Middle frontal gyrus (tissue), 1 donor: ENCODE measurements around the gene B4GALT4.
"Not testable (repeated sequence)": the region's sequence is repeated elsewhere in the genome, so short reads cannot be mapped to it uniquely, and the experiment has no call there.

Experiments
- DNase-seq: peaks from one replicate; pipeline ENCODE4 v3.0.0-alpha.2; 2015; ENCODE audit warnings: low spot score; ENCODE audit errors: extremely low spot score

B4GALT4 gene

DNA sequence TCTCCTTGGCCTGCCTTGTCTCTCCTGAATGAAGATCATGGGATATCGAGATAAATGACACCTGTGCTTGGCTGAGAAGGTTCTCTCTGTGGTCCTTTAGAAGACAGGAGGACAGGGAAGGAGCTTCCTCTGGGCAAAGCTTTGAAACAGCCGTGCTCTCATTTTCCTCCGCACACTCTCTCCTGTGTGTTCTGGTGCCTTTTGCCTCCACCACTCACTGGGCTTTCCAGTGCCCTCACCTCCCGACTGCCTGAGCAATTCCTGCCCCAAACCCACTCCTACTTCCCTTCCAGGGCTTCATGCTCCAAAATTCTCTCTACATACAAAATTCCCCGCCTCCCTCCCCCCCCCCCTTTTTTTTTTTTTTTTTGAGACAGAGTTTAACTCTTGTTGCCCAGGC, 35.0 kb downstream of the B4GALT4 start:
- no peak for DNase-seq

DNA sequence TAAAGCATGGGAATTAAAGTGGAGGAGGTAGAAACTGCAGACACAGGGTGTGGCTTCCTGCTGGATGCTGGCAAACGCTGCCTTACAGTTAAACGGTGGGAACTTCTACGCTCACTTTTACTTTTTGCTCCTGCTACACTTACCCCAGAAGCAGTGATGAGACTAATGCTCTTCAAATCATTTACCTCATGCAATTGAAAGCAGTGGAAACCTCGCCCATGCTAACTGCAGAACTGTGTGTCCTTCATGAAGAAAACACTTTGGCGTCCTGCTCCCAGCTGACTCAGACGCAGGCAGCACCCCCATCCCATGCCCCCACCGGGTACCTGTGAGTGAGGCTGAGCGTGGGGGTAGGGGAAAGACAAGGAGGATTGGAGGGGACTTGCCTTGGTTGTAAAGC, 35.5 kb downstream of the B4GALT4 start:
- no peak for DNase-seq

DNA sequence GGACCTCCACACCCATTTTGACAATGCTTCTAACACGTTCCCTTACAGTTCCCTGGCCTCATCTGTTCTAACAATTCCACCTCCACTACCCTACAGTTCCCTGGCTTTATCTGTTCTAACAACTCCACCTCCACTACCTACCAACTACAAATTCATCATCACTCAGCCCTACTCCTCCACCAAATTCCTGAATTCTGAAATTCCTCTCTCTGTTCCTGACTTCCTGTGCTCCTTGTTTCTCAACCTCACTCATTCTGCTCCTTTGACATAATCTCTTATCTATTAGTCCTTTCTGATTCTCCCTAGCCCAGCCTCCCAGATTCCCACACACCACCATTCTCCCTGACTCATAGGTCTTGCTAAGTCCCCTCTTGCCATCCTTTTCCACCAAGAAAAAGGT, 44.8 kb downstream of the B4GALT4 start:
- DNase-seq = no peak

DNA sequence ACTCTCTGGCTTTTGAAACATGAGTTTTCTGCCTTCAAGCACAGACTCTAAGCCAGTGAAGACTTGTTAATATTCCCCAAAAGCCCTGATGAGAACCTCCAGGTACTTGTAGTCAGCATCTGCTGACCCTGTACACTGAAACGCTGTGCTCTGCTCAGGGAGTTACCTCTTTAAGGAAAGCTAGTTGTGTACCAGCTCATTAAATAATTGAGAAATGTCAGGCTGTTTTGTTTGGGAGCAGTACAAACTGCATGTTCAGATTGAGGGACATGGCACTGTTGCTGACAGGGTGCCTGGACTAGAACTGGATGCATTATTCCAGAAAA, 45.6 kb downstream of the B4GALT4 start:
- no peak for DNase-seq

DNA sequence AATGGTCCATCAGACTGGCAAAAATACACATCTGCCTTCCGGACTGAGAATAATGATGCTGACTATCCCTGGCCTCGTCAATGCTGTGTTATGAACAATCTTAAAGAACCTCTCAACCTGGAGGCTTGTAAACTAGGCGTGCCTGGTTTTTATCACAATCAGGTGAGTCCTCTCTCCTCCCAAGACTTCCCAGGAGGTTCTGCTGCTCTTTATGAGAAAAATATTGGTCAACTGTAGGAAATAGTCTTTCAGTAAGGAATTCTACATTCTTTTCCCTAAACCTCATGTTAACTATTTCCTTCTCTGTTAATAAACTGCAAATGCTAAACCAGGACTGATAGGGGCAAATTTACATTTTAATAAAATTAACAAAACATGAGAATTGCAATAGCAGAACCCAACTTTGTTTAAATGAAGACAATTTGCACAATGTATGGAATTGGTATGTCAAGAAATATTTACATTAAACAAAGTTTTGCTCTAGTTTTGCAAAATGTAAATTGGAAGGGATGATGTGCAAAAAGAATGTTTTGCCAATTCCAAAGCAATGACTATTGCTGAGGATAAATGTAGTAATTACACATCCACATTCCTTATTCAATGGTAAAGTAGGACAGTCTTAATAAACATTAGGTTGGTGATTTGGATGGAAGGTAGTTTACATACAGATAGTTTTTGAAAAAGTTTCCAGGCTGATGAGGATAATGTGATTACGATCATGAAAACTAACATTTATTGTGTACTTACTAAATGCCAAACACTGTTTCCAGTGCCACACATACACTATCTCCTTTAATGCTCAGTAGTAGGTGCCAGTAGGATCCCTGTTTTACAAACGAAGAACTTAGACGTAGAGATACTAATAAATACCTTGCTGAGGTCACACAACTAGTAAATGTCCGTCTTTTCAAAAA, 46.2 kb downstream of the B4GALT4 start:
- DNase-seq = no peak

DNA sequence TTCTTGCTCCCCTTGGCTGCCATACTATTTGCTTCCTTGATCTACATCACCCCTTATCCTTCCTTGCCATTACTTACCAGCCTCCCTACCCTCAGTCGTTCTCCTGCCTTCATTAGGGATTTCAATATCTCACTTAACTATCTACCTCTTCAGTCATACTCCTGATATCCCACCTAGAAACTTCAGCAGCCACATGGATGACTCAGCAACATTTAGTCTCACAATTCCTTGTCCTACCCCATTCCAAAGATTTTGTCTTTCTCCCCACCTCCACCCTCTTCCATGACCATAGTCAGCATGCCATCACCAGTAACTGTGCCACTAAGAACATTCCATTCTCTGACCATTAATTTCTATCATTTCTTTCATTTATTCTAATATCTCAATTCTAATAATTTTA, 48.9 kb downstream of the B4GALT4 start:
- DNase-seq = no peak

DNA sequence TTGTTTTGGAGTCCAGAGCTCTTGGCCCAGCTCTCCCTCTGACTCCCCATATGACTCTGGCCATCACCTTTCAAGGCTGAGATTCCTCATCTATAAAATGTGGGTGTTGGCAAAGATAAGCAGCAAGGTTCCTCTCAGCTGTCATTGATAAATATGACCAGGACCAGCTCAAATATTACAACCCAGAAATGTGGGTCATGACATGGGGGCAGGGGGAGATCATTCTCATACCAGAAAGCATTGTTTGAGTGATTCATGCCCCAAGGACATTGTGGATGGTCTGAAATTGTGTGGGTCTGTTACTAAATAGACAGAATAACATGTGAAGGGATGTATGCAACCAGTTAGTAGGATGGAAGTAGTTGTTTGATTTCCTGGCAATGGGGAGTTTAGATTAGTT, 53.4 kb downstream of the B4GALT4 start:
- DNase-seq = no peak

DNA sequence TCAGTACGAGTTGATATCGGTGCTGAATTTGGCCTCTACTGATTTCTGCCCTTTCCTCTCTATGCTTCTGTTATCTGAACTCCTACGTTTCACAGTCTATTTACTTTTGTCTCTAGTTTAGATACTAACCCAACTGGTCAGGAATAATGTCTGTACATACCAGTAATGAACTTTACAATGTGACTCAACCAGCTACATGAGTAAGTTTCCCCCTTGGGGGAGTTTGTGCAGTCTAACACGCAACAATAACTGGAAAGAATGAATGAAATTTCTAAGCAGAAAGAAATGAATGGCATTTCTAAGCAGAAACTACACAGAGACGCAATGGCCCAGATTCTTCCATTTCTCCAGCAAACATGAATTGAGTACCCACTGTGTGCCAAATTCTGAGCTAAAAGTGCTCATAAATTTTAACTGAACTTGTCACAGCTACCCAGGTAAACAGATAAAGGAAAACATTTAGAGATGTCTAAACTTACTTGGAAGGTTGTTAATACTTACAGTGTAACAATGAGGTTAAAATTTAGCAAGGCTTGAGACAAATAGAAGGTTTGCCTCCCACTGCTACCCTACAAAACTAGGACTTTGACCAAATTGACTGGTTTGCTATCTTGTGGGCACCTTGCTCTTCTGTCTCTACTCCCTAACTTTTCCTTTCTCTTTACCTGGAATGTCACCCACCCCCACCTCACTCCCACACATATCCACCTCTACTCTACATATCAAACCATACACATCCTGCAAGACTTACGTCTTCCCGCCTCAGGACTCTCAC, 55.7 kb downstream of the B4GALT4 start:
- DNase-seq = no peak

DNA sequence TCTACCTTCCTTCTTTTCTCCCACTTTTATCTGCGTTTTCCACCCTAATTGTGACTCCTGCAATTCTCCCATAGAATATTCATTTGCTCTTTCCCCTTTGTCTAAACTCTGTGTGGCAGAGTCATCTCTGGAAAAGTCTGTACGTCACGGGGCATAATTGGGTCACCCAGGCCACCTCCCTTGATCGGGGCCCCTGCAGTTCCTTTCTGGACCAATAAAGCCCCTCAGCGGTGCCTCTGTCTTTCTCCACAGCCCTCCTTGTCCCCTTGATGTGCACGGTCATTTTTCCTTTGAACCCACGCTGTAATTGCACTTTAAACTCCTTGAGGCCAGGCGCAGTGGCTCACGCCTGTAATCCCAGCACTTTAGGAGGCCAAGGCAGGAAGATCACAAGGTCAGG, 56.6 kb downstream of the B4GALT4 start:
- no peak for DNase-seq

DNA sequence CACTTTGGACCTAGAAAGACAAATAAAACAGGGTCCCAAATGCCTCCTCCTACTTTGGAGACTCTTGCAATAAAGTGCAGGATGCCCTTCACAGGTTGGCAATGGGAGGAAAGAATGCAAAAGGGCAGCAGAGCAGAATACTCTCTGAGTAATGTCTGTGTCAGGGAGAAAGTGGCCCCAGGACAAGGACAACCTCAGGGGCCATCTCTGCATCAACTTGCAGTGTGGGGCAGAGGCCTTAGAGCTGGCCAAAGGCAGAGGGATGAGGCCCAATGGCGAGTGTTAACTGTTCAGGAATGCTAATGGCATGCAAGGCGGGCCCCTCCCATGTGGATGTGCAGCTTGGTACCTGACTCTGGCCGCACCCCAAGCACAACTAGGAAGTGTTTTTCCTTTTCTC, 58.9 kb downstream of the B4GALT4 start:
- no peak for DNase-seq

DNA sequence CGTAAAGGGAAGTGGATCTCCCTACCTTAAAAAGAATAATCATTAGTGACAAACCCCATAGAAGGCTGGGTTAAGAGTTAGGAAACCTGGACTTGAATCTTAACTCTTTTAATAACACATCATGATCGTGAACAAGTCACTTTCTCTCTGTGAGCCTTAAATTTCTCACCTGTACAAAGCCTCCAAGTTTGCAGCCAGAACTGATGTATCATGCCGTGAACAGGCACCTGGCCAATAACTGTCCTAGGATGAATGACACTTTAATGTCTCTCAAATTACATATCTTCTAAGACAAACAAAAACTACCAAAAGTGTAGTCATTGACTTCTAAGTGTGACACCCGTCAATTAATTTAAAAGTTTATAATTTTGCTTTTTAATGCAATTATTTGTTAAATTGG, 63.4 kb downstream of the B4GALT4 start:
- no peak for DNase-seq

DNA sequence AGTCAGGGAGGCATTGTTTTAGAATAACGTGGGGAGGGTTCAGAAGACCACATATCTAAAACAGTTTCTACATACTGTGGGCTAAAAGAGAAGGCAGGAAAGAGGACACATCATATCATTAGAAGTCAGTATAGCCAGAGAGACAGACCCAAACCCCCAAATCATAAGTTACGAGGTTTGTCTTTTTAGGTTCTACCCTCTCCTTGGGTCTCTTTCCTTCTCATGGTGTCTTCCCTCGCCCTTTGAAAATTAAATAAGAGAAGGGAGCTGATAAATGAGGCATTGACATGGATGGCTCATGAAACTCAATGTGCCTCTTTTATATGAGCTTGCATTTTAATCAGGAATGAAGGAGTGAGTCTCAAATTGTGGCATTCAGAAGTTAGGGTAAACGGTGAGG, 63.9 kb downstream of the B4GALT4 start:
- no peak for DNase-seq

DNA sequence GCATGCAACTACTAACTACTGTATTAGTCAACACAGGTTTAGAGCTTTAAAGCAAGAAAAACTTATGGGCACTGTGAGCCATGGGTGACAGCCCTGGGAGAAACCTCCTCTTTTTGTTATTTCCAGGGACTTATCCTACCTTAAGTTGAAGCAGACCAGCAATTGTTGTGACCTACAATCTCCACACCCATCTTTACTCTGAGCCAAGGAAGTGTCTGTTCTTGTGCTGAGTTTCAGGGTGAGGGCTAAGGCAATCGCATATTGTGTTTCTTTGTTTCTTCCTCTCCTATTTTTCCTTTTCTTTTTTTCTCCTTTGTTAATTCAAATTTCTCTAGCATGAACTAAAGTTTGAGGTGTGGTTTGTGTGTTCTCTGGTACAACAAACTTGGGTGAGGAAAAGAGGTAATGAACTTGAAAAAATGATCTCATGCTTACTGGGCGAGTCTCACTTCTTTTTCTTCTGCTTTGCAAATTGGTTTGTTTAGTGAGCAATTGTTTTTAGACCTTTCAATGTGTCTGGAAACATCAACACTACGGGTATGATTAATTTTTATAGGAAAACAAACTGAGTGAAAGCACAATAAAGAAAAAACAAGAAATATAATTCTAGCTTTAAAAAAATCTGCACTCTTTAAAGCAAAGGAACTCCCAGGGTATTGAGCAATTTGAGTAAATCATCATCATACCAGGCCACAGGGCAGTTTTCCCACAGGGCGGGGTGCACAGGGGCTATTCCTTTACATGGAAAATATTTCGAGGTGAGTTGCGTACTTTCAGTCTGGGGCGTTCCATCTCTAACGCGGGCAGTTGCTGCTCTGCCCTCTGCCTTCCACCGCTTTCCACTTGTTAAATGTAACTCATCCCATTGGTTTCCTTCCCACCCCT, 64.6 kb downstream of the B4GALT4 start:
- no peak for DNase-seq

DNA sequence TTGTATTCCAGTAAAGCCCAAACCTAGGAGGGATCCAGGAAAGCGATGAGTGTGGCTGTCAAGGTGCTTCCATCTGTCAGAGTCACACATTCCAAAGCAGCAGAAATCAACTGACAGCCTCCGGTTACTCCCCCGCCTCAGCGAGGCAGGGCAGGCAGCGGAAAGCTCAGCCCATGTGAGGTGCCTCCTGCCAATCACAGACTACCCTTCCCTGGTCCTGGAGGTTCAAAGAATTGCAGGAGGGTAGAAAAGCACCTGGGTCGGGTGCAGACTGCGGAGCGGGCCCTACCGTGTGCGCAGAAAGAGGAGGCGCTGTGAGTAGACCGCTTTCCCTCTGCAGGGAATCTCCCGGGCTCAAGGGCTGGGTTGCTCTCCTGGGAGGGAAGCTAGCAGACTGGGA, 67.4 kb downstream of the B4GALT4 start, which contains the start of gene UPK1B:
Gene UPK1B, plus strand, starts transcription at position 274 of the 400 bp plus-strand sequence. CDS start 13,144 bp downstream, outside the sequence.
- DNase-seq = no peak

DNA sequence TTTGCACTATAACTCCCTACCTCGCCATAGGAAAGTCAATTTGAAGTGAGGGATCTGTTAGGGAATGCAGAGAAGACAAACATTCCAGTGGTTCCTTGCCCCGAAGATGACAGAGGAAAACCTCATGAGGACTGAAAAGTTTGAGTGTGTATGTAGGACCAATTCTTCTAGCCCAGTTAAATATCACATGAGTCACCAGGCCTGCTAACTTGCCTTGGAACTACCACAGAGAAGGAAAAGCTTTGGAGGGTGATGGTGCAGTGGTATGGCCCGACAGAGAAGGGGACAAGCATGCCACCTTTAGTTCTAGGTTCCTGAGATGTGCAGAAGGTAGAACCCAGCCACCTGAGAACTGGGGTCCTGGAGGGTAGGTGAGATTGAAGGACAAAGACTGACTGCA, 69.9 kb downstream of the B4GALT4 start:
- DNase-seq = no peak

DNA sequence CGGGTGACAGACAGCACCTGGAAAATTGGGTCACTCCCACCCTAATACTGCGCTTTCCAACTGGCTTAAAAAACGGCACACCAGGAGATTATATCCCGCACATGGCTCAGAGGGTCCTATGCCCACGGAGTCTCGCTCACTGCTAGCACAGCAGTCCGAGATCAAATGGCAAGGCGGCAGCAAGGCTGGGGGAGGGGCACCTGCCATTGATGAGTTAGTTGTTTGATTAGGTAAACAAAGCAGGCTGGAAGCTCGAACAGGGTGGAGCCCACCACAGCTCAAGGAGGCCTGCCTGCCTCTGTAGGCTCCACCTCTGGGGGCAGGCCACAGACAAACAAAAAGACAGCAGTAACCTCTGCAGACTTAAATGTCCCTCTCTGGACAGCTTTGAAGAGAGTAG, 75.9 kb downstream of the B4GALT4 start:
- not testable (repeated sequence) for DNase-seq
